GM12874 (cell line): ENCODE data around the gene RALGPS1.

Experiments
- CTCF ChIP-seq: IDR thresholded peaks from 2 replicates; pipeline ENCODE4 v1.5.1; 2011; ENCODE audit warnings: low read depth, mild to moderate bottlenecking, control low read depth, low read length, moderate library complexity; ENCODE audit not compliant: insufficient read depth

RALGPS1 gene

DNA sequence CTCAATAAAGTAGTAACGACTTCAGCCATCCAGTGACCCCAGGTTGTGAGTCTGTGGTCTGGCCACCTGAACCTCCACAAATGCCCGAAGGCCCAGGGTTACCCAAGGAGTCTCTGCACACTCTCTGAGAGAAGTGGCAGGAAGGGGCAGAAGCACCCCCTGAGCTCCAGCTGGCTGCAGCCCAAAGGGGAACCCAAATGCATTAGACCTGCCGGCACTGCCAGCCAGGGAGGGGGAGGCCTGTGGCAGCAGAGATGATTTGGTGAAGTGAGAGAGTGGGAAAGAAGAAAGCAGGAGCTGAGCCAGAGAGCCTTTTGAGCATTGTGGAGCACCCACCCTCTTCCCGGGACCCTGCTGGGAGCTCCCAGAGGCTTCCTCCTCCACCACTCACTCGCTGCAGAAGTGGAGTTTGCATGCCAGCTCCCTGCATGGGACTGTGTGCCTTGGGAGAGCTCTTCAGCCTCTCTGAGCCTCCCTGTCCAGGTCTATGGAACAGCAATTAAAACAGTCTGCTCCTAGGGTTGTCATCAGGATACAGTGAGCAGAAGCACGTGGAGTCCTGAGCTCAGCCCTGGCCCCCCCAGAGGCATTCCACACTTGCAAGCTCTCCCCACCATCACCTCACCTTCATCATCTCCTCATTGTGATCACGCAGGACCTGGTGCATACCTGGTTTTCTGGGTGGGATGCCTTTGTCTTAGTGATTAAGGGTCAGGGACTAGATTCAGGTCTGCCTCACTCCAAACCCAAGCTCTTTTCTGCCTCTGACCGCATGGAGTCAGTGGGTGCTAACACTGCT is 221.7 kb downstream of the RALGPS1 start:
- no peak for TF ChIP-seq CTCF

DNA sequence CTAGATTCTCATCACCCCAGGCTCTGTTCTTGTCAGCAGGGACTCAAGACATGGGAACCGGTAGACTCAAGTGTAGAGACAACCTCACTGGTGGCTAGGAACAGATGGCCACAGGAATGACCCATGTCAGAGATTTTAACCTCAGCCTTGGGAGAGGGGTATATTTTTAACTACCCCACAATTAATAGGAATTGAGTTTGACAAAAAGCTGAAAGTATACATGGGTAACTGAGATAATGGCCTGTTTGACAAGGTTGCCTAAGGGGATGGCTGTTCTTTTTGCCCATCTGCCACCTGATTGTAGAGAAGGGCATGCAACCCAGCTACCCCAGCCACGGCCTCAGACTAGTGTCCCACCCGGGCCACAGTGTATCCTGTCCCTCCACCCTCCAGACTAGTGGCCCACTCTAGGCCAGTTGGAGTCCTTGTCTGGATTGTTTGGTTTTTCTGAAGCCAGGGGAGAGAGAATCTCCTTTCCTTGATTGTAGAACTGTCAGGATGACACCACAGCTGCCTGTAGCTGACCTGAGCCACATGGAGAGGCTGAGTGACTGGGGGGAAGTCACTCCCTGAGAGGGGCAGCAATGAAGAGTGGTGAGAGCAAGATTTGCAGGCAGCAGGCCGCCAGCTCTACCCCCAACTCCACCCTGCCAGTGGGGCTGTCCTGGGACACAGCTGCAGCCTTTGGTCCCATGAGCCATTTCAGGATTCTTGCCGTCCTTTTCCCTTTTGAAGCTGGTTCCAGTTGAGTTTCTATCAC is 222.5 kb downstream of the RALGPS1 start:
- no peak for TF ChIP-seq CTCF

GRCh38 chr9:127137640-127138360 is 223.2 kb downstream of the RALGPS1 start:
- no peak for TF ChIP-seq CTCF

- TF ChIP-seq CTCF, result no peak
Measured at GRCh38 chr9:127138444-127138843, 223.9 kb downstream of the RALGPS1 start.

DNA sequence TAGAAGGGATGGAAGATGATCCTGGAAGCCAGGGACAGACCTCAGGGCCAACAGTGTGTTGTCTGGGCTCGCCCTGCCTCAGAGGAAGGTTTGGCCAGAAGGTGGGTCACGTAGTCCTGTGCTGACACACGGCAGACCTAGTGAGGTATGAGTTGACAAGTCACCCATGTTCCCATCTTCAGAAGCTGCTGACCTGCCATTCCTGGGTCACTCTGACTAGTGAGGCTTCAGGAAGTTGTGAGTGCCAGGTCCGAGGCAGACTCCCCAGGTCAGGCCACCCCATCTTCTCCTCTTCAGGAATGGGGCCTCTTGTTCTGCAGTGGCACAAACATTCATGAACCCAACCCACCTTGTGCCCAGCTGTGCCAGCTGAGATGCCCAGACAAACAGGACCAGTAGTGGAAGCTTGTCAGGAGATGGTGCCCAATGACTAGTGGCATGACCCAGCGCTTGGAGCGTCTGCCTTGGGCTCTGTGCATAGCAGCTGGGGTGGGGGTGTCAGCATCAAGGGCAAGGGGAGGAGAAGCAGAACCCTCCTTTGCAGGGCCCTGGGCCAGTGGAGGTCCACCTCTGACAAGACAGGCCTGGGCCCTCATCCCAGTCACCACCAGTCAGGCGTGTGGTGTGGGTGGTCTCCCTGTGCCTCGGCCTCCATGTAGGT is 224.6 kb downstream of the RALGPS1 start:
- no peak for TF ChIP-seq CTCF

GRCh38 chr9:127139775-127140174 is 225.2 kb downstream of the RALGPS1 start:
- TF ChIP-seq CTCF, result no peak

- TF ChIP-seq CTCF, result no peak
Measured at GRCh38 chr9:127140181-127140580, 225.6 kb downstream of the RALGPS1 start.
